Fibroblast of lung (primary cell): ENCODE data around the gene MXI1. TPM values are rescaled to one million over a fixed set of nuclear protein-coding genes. Genes with fewer than 3 reads are reported as not detected.

ENCODE experiments used
- DNase-seq, 2 donors: peaks; one replicate each; pipeline versions ENCODE4 v3.0.0 to v3.0.0-alpha.2; 2010; ENCODE audit warnings: low read depth in 2 of 2
- H2AFZ ChIP-seq: 2 replicates; pipeline ENCODE4 v1.5.1; 2012; ENCODE audit warnings: low read length, control low read depth, inconsistent platforms
- H3K27ac ChIP-seq: 2 replicates; pipeline ENCODE4 v1.5.1; 2011; ENCODE audit warnings: low read length, control low read depth; ENCODE audit not compliant: insufficient read depth
- H3K27me3 ChIP-seq: 2 replicates; pipeline ENCODE4 v1.5.1; 2011; ENCODE audit warnings: mild to moderate bottlenecking, low read length; ENCODE audit not compliant: control insufficient read depth, insufficient read depth
- H3K36me3 ChIP-seq: 2 replicates; pipeline ENCODE4 v1.5.1; 2011; ENCODE audit warnings: low read length; ENCODE audit not compliant: control insufficient read depth, insufficient read depth
- H3K4me1 ChIP-seq: 2 replicates; pipeline ENCODE4 v1.5.1; 2011; ENCODE audit warnings: low read length; ENCODE audit not compliant: control insufficient read depth, insufficient read depth; ENCODE audit errors: extremely low read depth
- H3K4me2 ChIP-seq: 2 replicates; pipeline ENCODE4 v1.5.1; 2011; ENCODE audit warnings: low read length, control low read depth; ENCODE audit not compliant: insufficient read depth; ENCODE audit errors: extremely low read depth
- H3K4me3 ChIP-seq, 4 experiments: fragments of 200-600 bp in 1 of 4; sonication (generic) in 1 of 4; replicated peaks in 1 of 4; 2 replicates each; pipeline ENCODE4 v1.5.1; 2011 to 2016; ENCODE audit warnings: low read length in 4 of 4, low read depth in 3 of 4, mild to moderate bottlenecking in 3 of 4, control low read depth in 2 of 4, inconsistent platforms in 1 of 4, mixed read lengths in 1 of 4; ENCODE audit not compliant: insufficient read depth in 1 of 4; ENCODE audit errors: control extremely low read depth in 1 of 4
- H3K79me2 ChIP-seq: 2 replicates; pipeline ENCODE4 v1.5.1; 2012; ENCODE audit warnings: mild to moderate bottlenecking, low read length, inconsistent platforms; ENCODE audit not compliant: control insufficient read depth, insufficient read depth
- H3K9ac ChIP-seq: 2 replicates; pipeline ENCODE4 v1.5.1; 2011; ENCODE audit warnings: mild to moderate bottlenecking, low read length, control low read depth; ENCODE audit not compliant: insufficient read depth
- H3K9me3 ChIP-seq: 2 replicates; pipeline ENCODE4 v1.5.1; 2012; ENCODE audit warnings: low read depth, low read length; ENCODE audit not compliant: control insufficient read depth, insufficient read depth
- H4K20me1 ChIP-seq: 2 replicates; pipeline ENCODE4 v1.5.1; 2011; ENCODE audit warnings: low read length; ENCODE audit not compliant: control insufficient read depth, insufficient read depth; ENCODE audit errors: extremely low read depth
- CTCF ChIP-seq, 2 donors: IDR thresholded peaks in 1 of 2; conservative IDR thresholded peaks in 1 of 2; 1 replicate in 1 of 2; 2 replicates in 1 of 2; pipeline ENCODE4 v1.5.1; 2011 to 2012; ENCODE audit warnings: low read length in 2 of 2, control low read depth in 1 of 2, inconsistent platforms in 1 of 2, low read depth in 1 of 2, mild to moderate bottlenecking in 1 of 2
- EZH2 ChIP-seq: IDR thresholded peaks from 2 replicates; pipeline ENCODE4 v1.5.1; 2012; ENCODE audit warnings: low read length, control low read depth, mild to moderate bottlenecking; ENCODE audit errors: missing control alignments
- polyA plus RNA-seq, 2 donors: library from polyadenylated mRNA; depleted of rRNA in 1 of 2; stranded (reverse) in 1 of 2; unstranded in 1 of 2; fragments of >200 nt; gene quantifications; 2 replicates each; pipeline ENCODE4 v1.2.1, GENCODE V29; 2011 to 2012; ENCODE audit warnings: missing spikeins in 1 of 2
- total RNA-seq: library from RNA; depleted of rRNA; stranded (reverse); fragments of >200 nt; gene quantifications from 2 replicates; pipeline ENCODE4 v1.2.1, GENCODE V29; 2014

The MXI1 gene
- total and polyA plus RNA-seq, 2 donors (not counting 1 experiment from before 2014, with no cell fraction given) = 18.7 to 40.1 TPM

- Histone ChIP-seq H3K9ac (no peak overlapping the region), H3K79me2 (no peaks in the 10 kb centered on the region), H2AFZ (no peak overlapping the region), H3K27ac (no peak overlapping the region), H4K20me1 (no peaks in the 10 kb centered on the region), H3K4me1 (no peaks in the 10 kb centered on the region), H3K4me2 (no peak overlapping the region), H3K36me3 (no peaks in the 10 kb centered on the region), H3K9me3 (no peaks in the 10 kb centered on the region), H3K27me3 (no peaks in the 10 kb centered on the region), H3K4me3 (no peak overlapping the region)
- TF ChIP-seq EZH2 (no peak), CTCF (conservative IDR thresholded peaks at IDR 0.05 in 1 of 2, IDR thresholded peaks at IDR 0.05 in 1 of 2; ENCODE audit: low read depth in 1 of 2, low read length in 2 of 2) (no peak)
- DNase-seq = peak in 1 of 2 donors; percentile 57
Measured at GRCh38 chr10:110239892-110240291, 32.5 kb downstream of the MXI1 start.

GRCh38 chr10:110241407-110241806, 34.0 kb downstream of the MXI1 start:
- H4K20me1 ChIP-seq = no peaks in the 10 kb centered on the region
- TF ChIP-seq CTCF (conservative IDR thresholded peaks at IDR 0.05 in 1 of 2, IDR thresholded peaks at IDR 0.05 in 1 of 2; ENCODE audit: low read depth in 1 of 2, low read length in 2 of 2) (no peak), EZH2 (no peak)
- H3K9me3 ChIP-seq = no peaks in the 10 kb centered on the region

GRCh38 chr10:110241841-110242240, 34.4 kb downstream of the MXI1 start:
- Histone ChIP-seq H3K9ac (no peak overlapping the region), H3K36me3 (no peaks in the 10 kb centered on the region), H3K4me1 (no peaks in the 10 kb centered on the region), H3K9me3 (no peaks in the 10 kb centered on the region), H3K4me3 (no peak overlapping the region), H3K27me3 (no peaks in the 10 kb centered on the region), H3K4me2 (no peak overlapping the region), H2AFZ (no peak overlapping the region), H3K27ac (no peak overlapping the region), H4K20me1 (no peaks in the 10 kb centered on the region), H3K79me2 (no peaks in the 10 kb centered on the region)
- no peak for TF ChIP-seq CTCF (conservative IDR thresholded peaks at IDR 0.05 in 1 of 2, IDR thresholded peaks at IDR 0.05 in 1 of 2; ENCODE audit: low read depth in 1 of 2, low read length in 2 of 2)
- no peak for TF ChIP-seq EZH2
- no peak for DNase-seq

More at GRCh38 chr10:110241407-110241806, 34.0 kb downstream of the MXI1 start:
- DNase-seq = no peak
- Histone ChIP-seq H3K4me2 (no peak overlapping the region), H3K4me1 (no peaks in the 10 kb centered on the region), H3K36me3 (no peaks in the 10 kb centered on the region), H3K79me2 (no peaks in the 10 kb centered on the region), H3K27ac (no peak overlapping the region), H3K27me3 (no peaks in the 10 kb centered on the region), H3K9ac (no peak overlapping the region), H3K4me3 (no peak overlapping the region), H2AFZ (no peak overlapping the region)
